HL-60 (cell line): ENCODE results near the gene TPRA1.

Experiments used
- CTCF ChIP-seq: IDR thresholded peaks from one replicate; pipeline ENCODE4 v1.5.1; 2011; ENCODE audit warnings: low read length, control low read depth, inconsistent platforms; ENCODE audit not compliant: insufficient read depth
- GABPA ChIP-seq: IDR thresholded peaks from 2 replicates; pipeline ENCODE4 v1.6.1; 2012; ENCODE audit warnings: low read depth
- POLR2AphosphoS5 ChIP-seq: IDR thresholded peaks from 2 replicates; pipeline ENCODE4 v1.6.1; 2012; ENCODE audit warnings: low read depth
- REST ChIP-seq: IDR thresholded peaks from 2 replicates; pipeline ENCODE4 v1.6.1; 2012; ENCODE audit warnings: low read depth; ENCODE audit not compliant: insufficient replicate concordance

- no peak for TF ChIP-seq CTCF
- no peak for TF ChIP-seq REST
- TF ChIP-seq POLR2AphosphoS5, result no peak
- no peak for TF ChIP-seq GABPA
These were observed 13.1 kb downstream of the TPRA1 start for GRCh38 chr3:127577448-127577847.
